Measurements from ENCODE around the gene LDHD.

DNA sequence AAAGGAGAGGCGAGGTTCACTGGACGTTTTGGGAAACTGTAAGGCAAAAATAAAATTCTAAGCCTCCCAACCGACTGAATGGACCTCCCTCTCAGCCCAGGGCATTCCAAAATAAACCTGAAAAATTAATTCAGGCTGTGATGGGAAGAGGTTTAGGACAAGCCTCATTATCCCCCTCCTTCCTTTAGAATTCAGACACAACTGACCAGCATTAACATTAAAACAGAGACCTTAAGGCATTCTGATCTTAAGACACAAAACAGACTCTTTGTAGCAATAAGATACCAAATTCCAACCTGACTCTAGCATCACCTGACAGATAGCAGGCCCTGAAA is 298 bp upstream of the LDHD start:
- TF ChIP-seq, protein P1, sequence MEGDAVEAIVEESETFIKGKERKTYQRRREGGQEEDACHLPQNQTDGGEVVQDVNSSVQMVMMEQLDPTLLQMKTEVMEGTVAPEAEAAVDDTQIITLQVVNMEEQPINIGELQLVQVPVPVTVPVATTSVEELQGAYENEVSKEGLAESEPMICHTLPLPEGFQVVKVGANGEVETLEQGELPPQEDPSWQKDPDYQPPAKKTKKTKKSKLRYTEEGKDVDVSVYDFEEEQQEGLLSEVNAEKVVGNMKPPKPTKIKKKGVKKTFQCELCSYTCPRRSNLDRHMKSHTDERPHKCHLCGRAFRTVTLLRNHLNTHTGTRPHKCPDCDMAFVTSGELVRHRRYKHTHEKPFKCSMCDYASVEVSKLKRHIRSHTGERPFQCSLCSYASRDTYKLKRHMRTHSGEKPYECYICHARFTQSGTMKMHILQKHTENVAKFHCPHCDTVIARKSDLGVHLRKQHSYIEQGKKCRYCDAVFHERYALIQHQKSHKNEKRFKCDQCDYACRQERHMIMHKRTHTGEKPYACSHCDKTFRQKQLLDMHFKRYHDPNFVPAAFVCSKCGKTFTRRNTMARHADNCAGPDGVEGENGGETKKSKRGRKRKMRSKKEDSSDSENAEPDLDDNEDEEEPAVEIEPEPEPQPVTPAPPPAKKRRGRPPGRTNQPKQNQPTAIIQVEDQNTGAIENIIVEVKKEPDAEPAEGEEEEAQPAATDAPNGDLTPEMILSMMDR (IDR thresholded peaks at IDR 0.05; ENCODE audit: borderline replicate concordance, extremely low read depth, low read length, poor library complexity, severe bottlenecking), result no peak
- no peak for TF ChIP-seq EZH2 (IDR thresholded peaks at IDR 0.05; ENCODE audit: borderline replicate concordance, low read depth, low read length, severe bottlenecking)
